K562 (cell line): Measurements from ENCODE around the gene CFD. TPM values are rescaled to one million over a fixed set of nuclear protein-coding genes. Genes with fewer than 3 reads are reported as not detected.

Experiments used
- ATAC-seq: fragments of 200-7000 bp; cut with Tn5 transposase; 3 replicates; pipeline ENCODE4 v1.9.1; 2020; ENCODE audit warnings: moderate library complexity
- BruUV-seq: library from RNA; stranded (reverse); fragments of 400-500 nt; replicated peaks from 2 replicates; lab custom pipeline; 2021; lab: Mats Ljungman, UMichigan
- CTCF ChIA-PET: fragments of 300-600 bp; formaldehyde crosslinking; extraction: SDS; loops from one replicate; lab custom pipeline; 2021; ENCODE audit warnings: low intra/inter-chr PET ratio; lab: Yijun Ruan, JAX
- POLR2A ChIA-PET: fragments of 300-600, 350-650 bp; sonication (Branson Sonifier 250); formaldehyde crosslinking; extraction: SDS; loops from one replicate; lab custom pipeline; 2021; ENCODE audit warnings: antibody characterized with exemption, inconsistent platforms; lab: Yijun Ruan, JAX
- DNase-seq, 4 experiments: peaks; one replicate each; pipeline versions ENCODE4 v3.0.0 to v3.0.0-alpha.2; 2011 to 2018; ENCODE audit warnings: low spot score in 3 of 4, mixed read lengths in 3 of 4; ENCODE audit errors: extremely low read depth in 1 of 4
- FAIRE-seq: peaks from 2 replicates; lab custom pipeline; 2011; peaks lifted over from hg19 to GRCh38; lab: Jason Lieb, UNC
- H2AFZ ChIP-seq: 2 replicates; pipeline ENCODE4 v1.6.0; 2011; ENCODE audit warnings: low read depth, low read length, control low read depth, inconsistent platforms
- H3K27ac ChIP-seq: fragments of 200-600 bp; 3 replicates; pipeline ENCODE4 v1.8.0; 2011; ENCODE audit warnings: low read depth, mild to moderate bottlenecking, control low read depth, inconsistent platforms, low read length, moderate library complexity, mixed read lengths; ENCODE audit errors: extremely low read depth
- H3K27me3 ChIP-seq, 2 experiments: fragments of 300-600 bp in 1 of 2; 2 replicates in 1 of 2; 3 replicates in 1 of 2; pipeline versions ENCODE4 v1.6.0 to v1.8.0; 2011; ENCODE audit warnings: inconsistent platforms in 2 of 2, low read length in 2 of 2, mild to moderate bottlenecking in 1 of 2, mixed read lengths in 1 of 2, moderate library complexity in 1 of 2; ENCODE audit not compliant: control insufficient read depth in 2 of 2, insufficient read depth in 2 of 2
- H3K36me3 ChIP-seq: fragments of 300-600 bp; 3 replicates; pipeline ENCODE4 v1.8.0; 2011; ENCODE audit warnings: mild to moderate bottlenecking, low read length, inconsistent platforms; ENCODE audit not compliant: control insufficient read depth, insufficient read depth
- H3K4me1 ChIP-seq, 2 experiments: fragments of 200-600 bp in 1 of 2; replicated peaks in 1 of 2; 2 replicates in 1 of 2; 3 replicates in 1 of 2; pipeline versions ENCODE4 v1.5.1 to v1.8.0; 2011; ENCODE audit warnings: inconsistent platforms in 2 of 2, low read length in 2 of 2, mild to moderate bottlenecking in 1 of 2, mixed read lengths in 1 of 2, moderate library complexity in 1 of 2; ENCODE audit not compliant: control insufficient read depth in 2 of 2, insufficient read depth in 2 of 2
- H3K4me2 ChIP-seq: 2 replicates; pipeline ENCODE4 v1.6.1; 2011; ENCODE audit warnings: low read length, control low read depth, inconsistent platforms, mixed read lengths; ENCODE audit not compliant: insufficient read depth
- H3K4me3 ChIP-seq: fragments of 200-600 bp; sonication (generic), shearing (Covaris generic); 2 replicates; pipeline ENCODE4 v1.5.1; 2016; ENCODE audit warnings: control low read depth, inconsistent platforms
- H3K79me2 ChIP-seq: fragments of 200-600 bp; 3 replicates; pipeline ENCODE4 v1.8.0; 2011; ENCODE audit warnings: low read length, inconsistent platforms; ENCODE audit not compliant: control insufficient read depth, insufficient read depth
- H3K9ac ChIP-seq, 2 experiments: 2 replicates each; pipeline versions ENCODE4 v1.6.0 to v1.6.1; 2011; ENCODE audit warnings: low read depth in 2 of 2, low read length in 2 of 2, control low read depth in 1 of 2, inconsistent platforms in 1 of 2, mild to moderate bottlenecking in 1 of 2, mixed read lengths in 1 of 2; ENCODE audit not compliant: insufficient read depth in 1 of 2
- H3K9me1 ChIP-seq: one replicate; pipeline ENCODE4 v1.6.0; 2011; ENCODE audit warnings: inconsistent platforms, mild to moderate bottlenecking, low read length, moderate library complexity; ENCODE audit not compliant: control insufficient read depth, insufficient read depth
- H3K9me3 ChIP-seq: replicated peaks from 2 replicates; pipeline ENCODE4 v1.5.1; 2011; ENCODE audit warnings: low read depth, low read length, inconsistent platforms; ENCODE audit not compliant: control insufficient read depth, insufficient read depth
- H4K20me1 ChIP-seq: replicated peaks from 2 replicates; pipeline ENCODE4 v1.6.1; 2011; ENCODE audit warnings: low read length, inconsistent platforms, mixed read lengths; ENCODE audit not compliant: control insufficient read depth, insufficient read depth
- CEBPG ChIP-seq, 3 experiments: fragments of 200-800 bp in 1 of 3; sonication (Bioruptor generic) in 1 of 3; sonication (generic) in 1 of 3; formaldehyde crosslinking in 1 of 3; IDR thresholded peaks in 2 of 3; conservative IDR thresholded peaks in 1 of 3; 2 replicates each; pipeline versions ENCODE4 v1.6.1 to v1.8.0; 2016 to 2022; ENCODE audit warnings: missing compliant biosample characterization in 2 of 3, missing genetic modification characterization in 2 of 3, mild to moderate bottlenecking in 1 of 3, missing genetic modification reagents in 1 of 3
- CTBP1 ChIP-seq: fragments of 450-650 bp; IDR thresholded peaks from 2 replicates; pipeline ENCODE4 v1.6.1; 2016; ENCODE audit warnings: borderline replicate concordance
- E2F3 ChIP-seq: fragments of 250-450 bp; sonication (Bioruptor Pico); IDR thresholded peaks from 2 replicates; pipeline ENCODE4 v1.4.0; 2020; ENCODE audit warnings: mild to moderate bottlenecking
- EGR1 ChIP-seq: fragments of 450-650 bp; conservative IDR thresholded peaks from 2 replicates; pipeline ENCODE4 v1.6.1; 2017; ENCODE audit warnings: mild to moderate bottlenecking
- ETS2 ChIP-seq: IDR thresholded peaks from 2 replicates; pipeline ENCODE4 v1.6.1; 2016; ENCODE audit warnings: borderline replicate concordance, missing genetic modification characterization, mild to moderate bottlenecking, moderate library complexity, missing compliant biosample characterization; ENCODE audit not compliant: poor library complexity, severe bottlenecking
- HMGN3 ChIP-seq: IDR thresholded peaks from 2 replicates; pipeline ENCODE4 v1.6.1; 2011; ENCODE audit warnings: borderline replicate concordance, low read depth, mild to moderate bottlenecking, mixed read lengths, low read length; ENCODE audit not compliant: insufficient read length; ENCODE audit errors: extremely low read depth
- MAZ ChIP-seq, 2 experiments: fragments of 450-650 bp in 1 of 2; sonication (generic) in 1 of 2; formaldehyde crosslinking; IDR thresholded peaks in 1 of 2; conservative IDR thresholded peaks in 1 of 2; 2 replicates each; pipeline versions ENCODE4 v1.4.0 to v1.5.0; 2020; ENCODE audit warnings: mild to moderate bottlenecking in 1 of 2, missing genetic modification reagents in 1 of 2
- MTA3 ChIP-seq: fragments of 450-650 bp; formaldehyde crosslinking; IDR thresholded peaks from 2 replicates; pipeline ENCODE4 v1.6.1; 2017; ENCODE audit warnings: mild to moderate bottlenecking, borderline replicate concordance
- SETDB1 ChIP-seq: IDR thresholded peaks from one replicate; pipeline ENCODE4 v1.6.1; 2012; ENCODE audit warnings: low read length, control low read depth, inconsistent platforms
- SLC30A9 ChIP-seq: fragments of 250-450 bp; sonication (Bioruptor Pico); IDR thresholded peaks from 2 replicates; pipeline ENCODE4 v1.8.0; 2022; ENCODE audit warnings: mild to moderate bottlenecking, moderate library complexity
- SP1 ChIP-seq: sonication (generic); formaldehyde crosslinking; IDR thresholded peaks from 2 replicates; pipeline ENCODE4 v1.8.1; 2022; ENCODE audit warnings: mild to moderate bottlenecking, missing genetic modification reagents
- SRSF7 ChIP-seq: fragments of 200-400 bp; formaldehyde crosslinking; optimal IDR thresholded peaks from 2 replicates; pipeline ENCODE3; 2017; ENCODE audit warnings: mild to moderate bottlenecking, low read depth, low read length
- ZNF347 ChIP-seq: fragments of 450-650 bp; formaldehyde crosslinking; IDR thresholded peaks from 2 replicates; pipeline ENCODE4 v1.4.0; 2020; ENCODE audit warnings: low read depth, mild to moderate bottlenecking, moderate library complexity
- ZNF444 ChIP-seq: fragments of 250-450 bp; sonication (Bioruptor Pico); IDR thresholded peaks from 2 replicates; pipeline ENCODE4 v1.4.0; 2020; ENCODE audit warnings: mild to moderate bottlenecking, moderate library complexity
- WGBS: fragments of 100-300 bp; shearing (Covaris generic); methylation state at CpG from one replicate; pipeline ENCODE4 v1.1.6; 2016; ENCODE audit warnings: low coverage, mixed read lengths; ENCODE audit not compliant: insufficient coverage; ENCODE audit errors: missing lambda C conversion rate; 5-methylcytosine and 5-hydroxymethylcytosine counted together
- in situ Hi-C: fragments of 300-500 bp; cut with MboI; formaldehyde crosslinking; loops from 4 replicates; pipeline ENCODE4 v1.15.0; 2018; ENCODE audit warnings: inconsistent platforms, mixed read lengths
- intact Hi-C: fragments of 100-400 bp; cut with micrococcal nuclease; formaldehyde crosslinking; loops from 2 replicates; pipeline ENCODE4 v1.14.2; 2022
- polyA plus RNA-seq, 8 experiments: library from polyadenylated mRNA; depleted of rRNA in 4 of 8; stranded (reverse) in 5 of 8; unstranded in 3 of 8; fragments of >200 nt; fragmentation: Nextera tagmentation in 2 of 8; fragmentation: Illumina TruSeq in 1 of 8; extraction: Ambion mirVana in 2 of 8; extraction: Trizol in 1 of 8; gene quantifications; 2 replicates each; pipeline versions ENCODE4 v1.2.1 to v1.2.3, GENCODE V29; 2011 to 2014; ENCODE audit warnings: inconsistent platforms in 1 of 8, missing spikeins in 1 of 8
- total RNA-seq, 7 experiments: library from RNA; depleted of rRNA in 6 of 7; stranded (reverse); fragments of >200 nt in 6 of 7; fragmentation: Illumina TruSeq in 2 of 7; extraction: Trizol in 2 of 7; gene quantifications; 2 replicates each; pipeline versions ENCODE4 v1.2.1 to v1.2.3, GENCODE V29; 2011 to 2021; ENCODE audit warnings: low replicate concordance in 1 of 7
- TF ChIP-seq, protein P1 (sequence below): sonication (generic); formaldehyde crosslinking; IDR thresholded peaks from 2 replicates; pipeline ENCODE4 v1.8.0; 2022; ENCODE audit warnings: mild to moderate bottlenecking, missing genetic modification reagents
- TF ChIP-seq, protein P2 (sequence below): conservative IDR thresholded peaks from 2 replicates; pipeline ENCODE4 v1.6.1; 2011; ENCODE audit warnings: low read depth, mild to moderate bottlenecking, low read length; ENCODE audit not compliant: control insufficient read depth
- TF ChIP-seq, protein P3 (sequence below): sonication (generic); formaldehyde crosslinking; IDR thresholded peaks from 2 replicates; pipeline ENCODE4 v1.8.0; 2022; ENCODE audit warnings: mild to moderate bottlenecking, missing genetic modification reagents

The CFD gene
- total and polyA plus RNA-seq, 9 of the 15 experiments (the other 6 are each of a cell fraction or from before 2014, with no cell fraction given) = 0.52 to 59.4 (median 7.6) TPM

DNA sequence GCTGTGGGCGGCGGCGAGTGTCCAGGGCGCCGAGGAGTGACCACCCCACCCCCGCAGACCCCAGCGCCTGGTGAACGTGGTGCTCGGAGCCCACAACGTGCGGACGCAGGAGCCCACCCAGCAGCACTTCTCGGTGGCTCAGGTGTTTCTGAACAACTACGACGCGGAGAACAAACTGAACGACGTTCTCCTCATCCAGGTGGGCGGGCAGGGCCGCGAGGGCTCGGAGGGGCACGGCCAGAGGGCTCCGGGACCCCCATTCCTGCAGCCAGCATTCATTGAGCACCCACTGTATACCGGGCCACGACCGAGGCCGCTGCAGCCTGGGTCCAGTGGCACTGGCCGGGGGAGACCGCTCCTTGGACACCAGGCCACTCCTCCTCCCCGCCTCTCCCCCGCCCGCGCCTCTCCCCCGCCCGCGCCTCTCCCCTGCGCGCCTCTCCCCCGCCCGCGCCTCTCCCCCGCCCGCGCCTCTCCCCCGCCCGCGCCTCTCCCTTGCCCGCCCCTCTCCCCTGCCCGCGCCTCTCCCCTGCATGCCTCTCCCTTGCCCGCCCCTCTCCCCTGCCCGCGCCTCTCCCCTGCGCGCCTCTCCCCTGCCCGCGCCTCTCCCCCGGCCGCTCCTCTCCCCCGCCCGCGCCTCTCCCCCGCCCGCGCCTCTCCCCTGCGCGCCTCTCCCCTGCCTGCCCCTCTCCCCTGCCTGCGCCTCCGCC, 15.5 kb upstream of the CFD start:
- Histone ChIP-seq H3K4me1 (peaks cover 5 to 58% of the 10 kb centered on the region in 2 experiments), H3K79me2 (no peaks in the 10 kb centered on the region), H3K4me3 (peak overlapping the region; percentile 39), H3K9ac (peak overlapping the region; percentile 34 to 92; a peak in 3 of 4 replicates), H2AFZ (peak overlapping the region; percentile 93), H3K36me3 (no peaks in the 10 kb centered on the region), H3K9me1 (no peaks in the 10 kb centered on the region), H3K4me2 (peak overlapping the region; percentile 87), H3K27ac (peak overlapping the region; percentile 8; the same call in 1 of the 3 replicates), H3K9me3 (no peaks in the 10 kb centered on the region), H4K20me1 (no peaks in the 10 kb centered on the region), H3K27me3 (no peaks in the 10 kb centered on the region)
- FAIRE-seq (no peak), ATAC-seq (peak; percentile 71), DNase-seq (peak in 2 of 4 experiments; percentile 73 to 79)
- WGBS = 3% methylated on average over 12 of the region's 70 CpGs
- ChIA-PET POLR2A (interaction anchor here (1.1 to 1.2 kb wide), 2 partner anchors 12 to 45 kb away, joined by 3 read pairs; no protein-coding TSS in a partner anchor), CTCF (no interaction called here)
- BruUV-seq = no TSS peak
- in situ Hi-C loops = no loop called here
- intact Hi-C loops = no loop called here
- TF ChIP-seq, protein P1, sequence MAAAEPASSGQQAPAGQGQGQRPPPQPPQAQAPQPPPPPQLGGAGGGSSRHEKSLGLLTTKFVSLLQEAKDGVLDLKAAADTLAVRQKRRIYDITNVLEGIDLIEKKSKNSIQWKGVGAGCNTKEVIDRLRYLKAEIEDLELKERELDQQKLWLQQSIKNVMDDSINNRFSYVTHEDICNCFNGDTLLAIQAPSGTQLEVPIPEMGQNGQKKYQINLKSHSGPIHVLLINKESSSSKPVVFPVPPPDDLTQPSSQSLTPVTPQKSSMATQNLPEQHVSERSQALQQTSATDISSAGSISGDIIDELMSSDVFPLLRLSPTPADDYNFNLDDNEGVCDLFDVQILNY (CRISPR knock-in tag) = 0 out of 2 replicates have a peak, but pooled peaks have one; percentile 3
- TF ChIP-seq ZNF347 = no peak
- 0 out of 2 replicates have a peak, but pooled peaks have one; percentile 61 for TF ChIP-seq SP1 (CRISPR knock-in tag)
- TF ChIP-seq CTBP1 = 0 out of 2 replicates have a peak, but pooled peaks have one; percentile 7
- no peak for TF ChIP-seq SETDB1
- TF ChIP-seq EGR1 = peak; percentile 36
- peak; percentile 81 for TF ChIP-seq ZNF444 (CRISPR knock-in tag)
- no peak for TF ChIP-seq ETS2 (tag)
- peak; percentile 9 to 17; a peak in 1 of 4 replicates for TF ChIP-seq MAZ (CRISPR knock-in tag; conservative IDR thresholded peaks at IDR 0.05 in 1 of 2, IDR thresholded peaks at IDR 0.05 in 1 of 2)
- TF ChIP-seq, protein P2, sequence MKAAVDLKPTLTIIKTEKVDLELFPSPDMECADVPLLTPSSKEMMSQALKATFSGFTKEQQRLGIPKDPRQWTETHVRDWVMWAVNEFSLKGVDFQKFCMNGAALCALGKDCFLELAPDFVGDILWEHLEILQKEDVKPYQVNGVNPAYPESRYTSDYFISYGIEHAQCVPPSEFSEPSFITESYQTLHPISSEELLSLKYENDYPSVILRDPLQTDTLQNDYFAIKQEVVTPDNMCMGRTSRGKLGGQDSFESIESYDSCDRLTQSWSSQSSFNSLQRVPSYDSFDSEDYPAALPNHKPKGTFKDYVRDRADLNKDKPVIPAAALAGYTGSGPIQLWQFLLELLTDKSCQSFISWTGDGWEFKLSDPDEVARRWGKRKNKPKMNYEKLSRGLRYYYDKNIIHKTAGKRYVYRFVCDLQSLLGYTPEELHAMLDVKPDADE = 0 out of 2 replicates have a peak, but pooled peaks have one; percentile 10
- no peak for TF ChIP-seq CEBPG (CRISPR knock-in tag; IDR thresholded peaks at IDR 0.05)
- no peak for TF ChIP-seq CEBPG (tag; conservative IDR thresholded peaks at IDR 0.05 in 1 of 2, IDR thresholded peaks at IDR 0.05 in 1 of 2)
- no peak for TF ChIP-seq SLC30A9 (CRISPR knock-in tag)
- no peak for TF ChIP-seq SRSF7
- peak; percentile 4 for TF ChIP-seq HMGN3
- TF ChIP-seq E2F3 (CRISPR knock-in tag) = no peak
- TF ChIP-seq, protein P3, sequence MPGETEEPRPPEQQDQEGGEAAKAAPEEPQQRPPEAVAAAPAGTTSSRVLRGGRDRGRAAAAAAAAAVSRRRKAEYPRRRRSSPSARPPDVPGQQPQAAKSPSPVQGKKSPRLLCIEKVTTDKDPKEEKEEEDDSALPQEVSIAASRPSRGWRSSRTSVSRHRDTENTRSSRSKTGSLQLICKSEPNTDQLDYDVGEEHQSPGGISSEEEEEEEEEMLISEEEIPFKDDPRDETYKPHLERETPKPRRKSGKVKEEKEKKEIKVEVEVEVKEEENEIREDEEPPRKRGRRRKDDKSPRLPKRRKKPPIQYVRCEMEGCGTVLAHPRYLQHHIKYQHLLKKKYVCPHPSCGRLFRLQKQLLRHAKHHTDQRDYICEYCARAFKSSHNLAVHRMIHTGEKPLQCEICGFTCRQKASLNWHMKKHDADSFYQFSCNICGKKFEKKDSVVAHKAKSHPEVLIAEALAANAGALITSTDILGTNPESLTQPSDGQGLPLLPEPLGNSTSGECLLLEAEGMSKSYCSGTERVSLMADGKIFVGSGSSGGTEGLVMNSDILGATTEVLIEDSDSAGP (CRISPR knock-in tag) = no peak
- TF ChIP-seq MTA3 = 0 out of 2 replicates have a peak, but pooled peaks have one; percentile 18
